Memory B cell (primary cell): Measurements from ENCODE around the gene CFAP20DC.

Experiments
- ATAC-seq: fragments of 150-1000 bp; cut with Tn5 transposase; 2 replicates; pipeline ENCODE4 v1.10.0; 2021; ENCODE audit warnings: low read depth, mild to moderate bottlenecking, moderate library complexity
- DNase-seq, 2 donors: peaks; one replicate each; pipeline ENCODE4 v3.0.0; 2022; ENCODE audit warnings: low spot score in 2 of 2
- H3K27ac Mint-ChIP-seq: one replicate; pipeline ENCODE4 v1.8.0; 2022; ENCODE audit warnings: mild to moderate bottlenecking, moderate library complexity, mixed read lengths
- H3K27me3 Mint-ChIP-seq: one replicate; pipeline ENCODE4 v1.8.0; 2022; ENCODE audit warnings: mixed read lengths
- H3K36me3 Mint-ChIP-seq: one replicate; pipeline ENCODE4 v1.8.0; 2022; ENCODE audit warnings: mild to moderate bottlenecking, mixed read lengths
- H3K4me1 Mint-ChIP-seq: one replicate; pipeline ENCODE4 v1.8.0; 2022; ENCODE audit warnings: mixed read lengths
- H3K4me3 Mint-ChIP-seq: one replicate; pipeline ENCODE4 v1.8.0; 2022; ENCODE audit warnings: mild to moderate bottlenecking, moderate library complexity, mixed read lengths
- H3K9me3 Mint-ChIP-seq: one replicate; pipeline ENCODE4 v1.8.0; 2022; ENCODE audit warnings: mixed read lengths

CFAP20DC gene

GRCh38 chr3:58776231-58776630 is 273.6 kb downstream of the CFAP20DC start:
- H3K9me3 Mint-ChIP-seq: peaks cover 16% of the 10 kb centered on the region
- DNase-seq: no peak
- ATAC-seq: no peak

GRCh38 chr3:58772462-58772861 is 277.4 kb downstream of the CFAP20DC start:
- Mint-ChIP-seq H3K27me3 (peaks cover 6% of the 10 kb centered on the region), H3K9me3 (peaks cover 7% of the 10 kb centered on the region), H3K4me3 (no peak overlapping the region), H3K27ac (no peak overlapping the region), H3K4me1 (no peaks in the 10 kb centered on the region), H3K36me3 (no peaks in the 10 kb centered on the region)
- DNase-seq: no peak
- ATAC-seq: no peak

More at GRCh38 chr3:58776231-58776630, 273.6 kb downstream of the CFAP20DC start:
- H3K36me3 Mint-ChIP-seq: no peaks in the 10 kb centered on the region
- H3K27me3 Mint-ChIP-seq: no peaks in the 10 kb centered on the region
- no peak overlapping the region for H3K27ac Mint-ChIP-seq
- H3K4me3 Mint-ChIP-seq: no peak overlapping the region
- H3K4me1 Mint-ChIP-seq: no peaks in the 10 kb centered on the region

GRCh38 chr3:58769065-58769464 is 280.8 kb downstream of the CFAP20DC start:
- no peak overlapping the region for H3K27ac Mint-ChIP-seq
- ATAC-seq (no peak), DNase-seq (no peak)
- no peak overlapping the region for H3K4me3 Mint-ChIP-seq
- H3K27me3 Mint-ChIP-seq: peaks cover 6% of the 10 kb centered on the region
- H3K36me3 Mint-ChIP-seq: no peaks in the 10 kb centered on the region
- no peaks in the 10 kb centered on the region for H3K4me1 Mint-ChIP-seq
- H3K9me3 Mint-ChIP-seq: peaks cover 5% of the 10 kb centered on the region

DNA sequence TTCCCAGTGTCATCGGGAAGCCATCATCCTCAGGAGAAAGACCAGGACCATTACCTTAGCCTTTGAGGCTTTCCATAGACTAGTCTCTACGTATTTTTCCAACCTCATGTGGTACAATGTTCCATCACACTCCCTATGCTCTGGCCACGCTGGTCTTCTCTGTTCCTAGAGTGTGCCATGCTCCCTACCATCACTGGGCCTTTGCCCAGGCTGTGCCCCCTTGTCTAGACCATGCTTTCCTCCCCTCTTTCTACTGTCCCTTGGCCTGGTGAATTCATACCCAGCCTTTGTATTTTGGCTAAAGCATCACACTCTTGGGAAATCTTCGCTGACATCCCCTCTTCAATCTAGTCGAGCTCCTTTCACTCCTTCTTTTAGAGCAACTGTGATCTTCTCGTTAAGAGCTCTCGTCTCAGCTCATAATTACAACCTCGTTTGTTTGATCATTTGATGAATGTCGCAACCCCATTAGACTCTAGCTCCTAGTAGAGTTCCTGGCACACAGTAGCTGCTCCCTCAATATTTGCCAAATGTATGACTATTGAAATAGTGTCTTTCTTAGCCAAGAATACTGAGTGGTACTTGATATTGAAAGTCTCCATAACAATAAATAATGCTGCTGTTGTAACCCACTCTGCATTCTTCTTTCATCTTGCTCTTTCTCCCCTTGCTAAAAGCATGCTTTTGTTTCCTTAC is 283.1 kb downstream of the CFAP20DC start:
- Mint-ChIP-seq H3K4me3 (no peak overlapping the region), H3K27me3 (peaks cover 8% of the 10 kb centered on the region), H3K9me3 (peaks cover 8% of the 10 kb centered on the region), H3K36me3 (peaks cover 2% of the 10 kb centered on the region), H3K27ac (no peak overlapping the region), H3K4me1 (no peaks in the 10 kb centered on the region)
- ATAC-seq (no peak), DNase-seq (no peak)

DNA sequence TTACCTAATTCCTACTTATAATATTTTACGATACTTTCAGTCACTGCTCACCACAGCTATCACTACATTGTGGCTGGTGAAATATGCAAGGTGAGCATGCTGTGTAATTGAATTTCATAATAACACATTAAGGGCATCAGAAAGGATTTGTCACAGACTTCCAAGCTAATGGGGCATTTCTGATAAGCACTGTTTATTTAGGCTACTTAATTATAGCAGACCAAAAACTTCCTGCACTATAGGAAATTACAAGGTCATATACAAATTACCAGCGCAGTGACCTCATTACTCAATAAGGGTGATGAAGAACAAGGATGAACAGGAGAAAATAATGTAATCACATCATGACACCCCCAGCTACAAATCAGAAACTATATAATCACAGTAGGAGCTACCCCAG is 294.7 kb downstream of the CFAP20DC start:
- no peak for DNase-seq
- ATAC-seq: no peak
- Mint-ChIP-seq H3K27ac (no peak overlapping the region), H3K9me3 (no peaks in the 10 kb centered on the region), H3K4me3 (no peak overlapping the region), H3K27me3 (peaks cover 3% of the 10 kb centered on the region), H3K4me1 (peaks cover 4% of the 10 kb centered on the region), H3K36me3 (no peaks in the 10 kb centered on the region)

GRCh38 chr3:58754074-58754473 is 295.8 kb downstream of the CFAP20DC start:
- H3K36me3 Mint-ChIP-seq: no peaks in the 10 kb centered on the region

DNA sequence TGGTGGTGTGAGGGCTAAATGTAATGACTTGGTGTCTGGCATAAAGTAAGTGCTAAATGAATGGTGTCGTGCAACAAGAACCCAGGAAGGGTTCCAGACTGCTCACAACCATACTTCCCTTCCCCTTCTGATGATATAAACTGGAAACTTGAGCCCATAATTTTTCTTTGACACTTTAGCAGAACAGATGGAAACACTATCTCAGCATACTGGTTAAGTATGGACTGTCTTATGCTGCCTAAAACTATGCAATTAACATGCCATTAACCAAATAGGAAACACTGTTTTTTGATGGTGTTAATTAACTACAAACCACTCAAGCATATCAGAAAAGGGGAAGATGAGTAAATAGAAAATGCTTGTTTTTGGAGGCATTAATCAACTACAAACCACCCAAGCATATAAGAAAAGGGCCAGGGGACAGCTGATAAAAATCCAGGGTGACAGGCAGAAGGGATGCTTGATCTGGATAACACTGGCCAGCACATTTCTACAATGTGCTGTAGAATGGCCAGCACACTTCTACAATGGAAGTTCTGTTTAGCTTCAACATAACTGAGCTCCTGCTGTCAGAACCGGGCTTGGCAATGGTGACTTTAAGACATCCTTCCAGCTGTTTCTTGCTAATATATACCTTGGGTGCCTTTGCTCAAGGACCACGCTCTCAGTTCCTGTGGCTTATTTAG is 297.8 kb downstream of the CFAP20DC start:
- Mint-ChIP-seq H3K4me3 (no peak overlapping the region), H3K27me3 (peaks cover 3% of the 10 kb centered on the region), H3K4me1 (peaks cover 4% of the 10 kb centered on the region), H3K36me3 (no peaks in the 10 kb centered on the region), H3K27ac (no peak overlapping the region), H3K9me3 (no peaks in the 10 kb centered on the region)
- ATAC-seq (no peak), DNase-seq (no peak)

More at GRCh38 chr3:58754074-58754473, 295.8 kb downstream of the CFAP20DC start:
- peaks cover 3% of the 10 kb centered on the region for H3K27me3 Mint-ChIP-seq
- no peak overlapping the region for H3K27ac Mint-ChIP-seq
- ATAC-seq (no peak), DNase-seq (no peak)
- H3K4me1 Mint-ChIP-seq: peaks cover 4% of the 10 kb centered on the region
- H3K4me3 Mint-ChIP-seq: no peak overlapping the region
- H3K9me3 Mint-ChIP-seq: no peaks in the 10 kb centered on the region

DNA sequence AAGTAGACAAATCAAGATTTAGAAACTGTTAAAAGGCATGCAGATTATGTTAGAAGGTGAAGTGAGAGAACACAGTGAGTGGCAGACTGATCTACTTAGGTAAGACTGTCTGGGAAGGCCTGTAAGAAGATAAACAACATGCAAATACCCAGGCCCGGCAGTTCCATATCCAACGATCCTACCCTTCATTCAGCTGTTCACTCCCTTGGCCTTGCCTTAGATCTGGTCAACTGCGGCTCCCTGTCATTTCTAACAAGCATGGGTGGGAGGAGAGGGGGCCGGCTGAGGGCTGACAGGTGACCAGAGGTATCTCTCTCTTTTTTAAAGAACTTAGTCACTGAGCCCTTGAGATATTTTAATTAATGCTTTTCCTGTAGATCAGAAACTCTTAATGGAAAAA is 298.6 kb downstream of the CFAP20DC start:
- H3K27ac Mint-ChIP-seq: no peak overlapping the region
- no peak for ATAC-seq
- no peaks in the 10 kb centered on the region for H3K36me3 Mint-ChIP-seq
- H3K9me3 Mint-ChIP-seq: no peaks in the 10 kb centered on the region
- peaks cover 3% of the 10 kb centered on the region for H3K27me3 Mint-ChIP-seq
- no peak overlapping the region for H3K4me3 Mint-ChIP-seq
- DNase-seq: no peak
- peaks cover 4% of the 10 kb centered on the region for H3K4me1 Mint-ChIP-seq

GRCh38 chr3:58749948-58750347 is 299.9 kb downstream of the CFAP20DC start:
- Mint-ChIP-seq H3K4me3 (no peak overlapping the region), H3K27ac (no peak overlapping the region), H3K9me3 (no peaks in the 10 kb centered on the region), H3K36me3 (no peaks in the 10 kb centered on the region), H3K4me1 (peaks cover 4% of the 10 kb centered on the region), H3K27me3 (peaks cover 3% of the 10 kb centered on the region)
- DNase-seq (no peak), ATAC-seq (no peak)

- Mint-ChIP-seq H3K4me1 (peaks cover 4% of the 10 kb centered on the region), H3K9me3 (no peaks in the 10 kb centered on the region), H3K27ac (no peak overlapping the region), H3K36me3 (no peaks in the 10 kb centered on the region), H3K27me3 (peaks cover 3% of the 10 kb centered on the region), H3K4me3 (no peak overlapping the region)
- DNase-seq (no peak), ATAC-seq (no peak)
These were observed 301.8 kb downstream of the CFAP20DC start for GRCh38 chr3:58748024-58748423.

- no peaks in the 10 kb centered on the region for H3K9me3 Mint-ChIP-seq
These were observed 303.1 kb downstream of the CFAP20DC start for GRCh38 chr3:58746758-58747157.

DNA sequence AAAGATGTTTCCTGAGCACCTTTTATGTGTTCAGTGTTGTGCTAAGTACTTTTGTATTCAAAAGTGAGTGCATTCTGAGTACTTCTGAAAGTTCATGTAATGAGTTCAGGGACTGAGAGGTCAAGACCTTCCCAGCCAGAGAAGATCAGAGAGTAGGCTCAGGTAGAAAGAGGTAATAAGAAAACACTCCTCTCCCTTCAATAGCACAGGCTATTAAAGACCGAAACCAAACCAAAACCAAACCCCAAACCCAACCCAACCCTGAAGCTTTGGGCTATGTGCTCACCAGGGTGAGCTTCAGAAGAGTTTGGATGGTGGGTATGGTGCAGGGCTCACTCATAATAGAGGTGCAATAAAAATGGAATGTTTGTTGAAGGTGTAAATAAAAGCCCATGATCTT is 306.5 kb downstream of the CFAP20DC start:
- peaks cover 3% of the 10 kb centered on the region for H3K27me3 Mint-ChIP-seq
- DNase-seq: no peak
- H3K4me1 Mint-ChIP-seq: no peaks in the 10 kb centered on the region
- no peak for ATAC-seq
- no peak overlapping the region for H3K27ac Mint-ChIP-seq
- no peak overlapping the region for H3K4me3 Mint-ChIP-seq
- no peaks in the 10 kb centered on the region for H3K36me3 Mint-ChIP-seq
- H3K9me3 Mint-ChIP-seq: no peaks in the 10 kb centered on the region

More at GRCh38 chr3:58746758-58747157, 303.1 kb downstream of the CFAP20DC start:
- H3K4me1 Mint-ChIP-seq: peaks cover under 1% of the 10 kb centered on the region
- H3K4me3 Mint-ChIP-seq: no peak overlapping the region
- ATAC-seq (no peak), DNase-seq (no peak)
- no peak overlapping the region for H3K27ac Mint-ChIP-seq
- no peaks in the 10 kb centered on the region for H3K36me3 Mint-ChIP-seq
- H3K27me3 Mint-ChIP-seq: peaks cover 1% of the 10 kb centered on the region

DNA sequence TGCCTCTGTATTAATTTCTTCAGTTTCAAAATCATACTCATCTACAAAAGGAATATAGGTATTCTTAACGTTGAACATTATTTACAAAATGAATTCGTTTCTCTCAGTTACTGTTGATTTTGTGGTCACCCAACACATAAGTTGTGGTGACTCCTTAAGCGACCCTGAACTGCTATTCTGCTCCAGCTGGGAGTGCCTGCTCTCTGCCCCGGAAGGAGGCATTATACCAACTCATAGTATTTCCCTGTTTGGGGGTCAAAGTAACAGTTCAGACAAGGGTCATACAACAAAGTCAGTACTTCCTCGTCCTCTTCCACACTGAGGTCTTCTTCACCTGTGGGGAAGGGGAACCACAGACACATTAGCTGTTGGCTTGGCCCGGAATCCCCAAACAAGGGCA is 307.6 kb downstream of the CFAP20DC start:
- no peak for ATAC-seq
- H3K27me3 Mint-ChIP-seq: peaks cover 3% of the 10 kb centered on the region
- DNase-seq: no peak
- no peaks in the 10 kb centered on the region for H3K36me3 Mint-ChIP-seq
- H3K4me3 Mint-ChIP-seq: no peak overlapping the region
- no peaks in the 10 kb centered on the region for H3K4me1 Mint-ChIP-seq
- H3K27ac Mint-ChIP-seq: no peak overlapping the region
- no peaks in the 10 kb centered on the region for H3K9me3 Mint-ChIP-seq

DNA sequence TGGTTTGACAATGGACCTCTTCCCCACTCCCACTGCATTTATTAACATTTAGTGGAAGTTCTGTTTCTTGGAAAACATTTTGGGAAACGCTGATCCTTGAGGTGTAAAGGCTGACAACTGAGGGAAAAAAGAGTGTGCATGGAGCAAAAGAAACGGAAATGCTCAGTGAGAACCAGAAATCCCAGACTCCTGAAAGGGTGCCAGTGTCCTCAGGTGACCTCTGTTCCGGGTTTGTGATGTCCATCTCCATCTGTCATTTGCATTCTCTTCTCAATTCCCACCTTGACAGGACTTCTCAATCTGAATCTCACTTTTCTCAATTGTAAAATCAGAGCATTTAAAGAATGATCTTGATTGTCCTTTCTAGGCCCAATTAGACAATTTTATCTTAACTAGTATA is 312.2 kb downstream of the CFAP20DC start:
- H3K4me3 Mint-ChIP-seq: no peak overlapping the region
- peaks cover 3% of the 10 kb centered on the region for H3K27me3 Mint-ChIP-seq
- DNase-seq (no peak), ATAC-seq (no peak)
- H3K9me3 Mint-ChIP-seq: peaks cover 1% of the 10 kb centered on the region
- H3K36me3 Mint-ChIP-seq: no peaks in the 10 kb centered on the region
- no peaks in the 10 kb centered on the region for H3K4me1 Mint-ChIP-seq
- H3K27ac Mint-ChIP-seq: no peak overlapping the region

DNA sequence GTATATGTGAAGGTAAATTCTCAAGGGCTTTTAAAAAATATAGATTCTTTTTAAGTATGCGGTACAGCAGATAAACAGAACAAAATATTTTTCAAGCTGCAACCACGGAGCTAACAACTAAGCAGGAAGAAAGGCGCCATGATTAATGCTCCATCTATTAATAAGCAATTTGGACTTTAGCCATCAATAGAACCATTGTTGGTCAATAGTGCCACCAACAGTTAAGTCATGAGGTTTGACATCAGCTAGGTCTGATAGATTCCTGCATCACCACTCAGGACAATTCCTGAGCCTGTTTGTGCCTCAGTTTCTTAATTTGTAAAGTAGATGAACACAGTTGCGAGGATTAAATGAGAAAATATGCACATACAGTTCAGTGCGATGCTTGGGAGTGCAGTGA is 318.2 kb downstream of the CFAP20DC start:
- Mint-ChIP-seq H3K4me3 (no peak overlapping the region), H3K4me1 (no peaks in the 10 kb centered on the region), H3K27ac (no peak overlapping the region), H3K27me3 (no peaks in the 10 kb centered on the region), H3K9me3 (peaks cover 1% of the 10 kb centered on the region), H3K36me3 (no peaks in the 10 kb centered on the region)
- DNase-seq: no peak
- ATAC-seq: no peak
